SK-N-SH (cell line): ENCODE measurements around the gene SCFD1. TPM values are rescaled to one million over a fixed set of nuclear protein-coding genes. Genes with fewer than 3 reads are reported as not detected.

Experiments used
- CTCF ChIA-PET: fragments of 300-600, 350-600 bp; formaldehyde crosslinking; extraction: SDS; loops from one replicate; lab custom pipeline; 2021; lab: Yijun Ruan, JAX
- POLR2A ChIA-PET: fragments of 350-600 bp; sonication (Branson Sonifier 250); formaldehyde crosslinking; extraction: SDS; loops from one replicate; lab custom pipeline; 2020; ENCODE audit warnings: antibody characterized with exemption, inconsistent platforms; lab: Yijun Ruan, JAX
- DNase-seq: peaks from one replicate; pipeline ENCODE4 v3.0.0; 2012
- H2AFZ ChIP-seq: fragments of 200-600 bp; sonication (generic); 2 replicates; pipeline ENCODE4 v1.8.1; 2016; ENCODE audit warnings: antibody characterized with exemption, mild to moderate bottlenecking, low read depth
- H3F3A ChIP-seq: fragments of 200-600 bp; sonication (generic); replicated peaks from 2 replicates; pipeline ENCODE3; 2016; ENCODE audit warnings: antibody characterized with exemption, mild to moderate bottlenecking; ENCODE audit not compliant: insufficient read depth
- H3K27ac ChIP-seq, 2 experiments: fragments of 200-500 bp in 1 of 2; fragments of 200-600 bp in 1 of 2; sonication (Bioruptor generic) in 1 of 2; sonication (generic), shearing (Covaris generic) in 1 of 2; 2 replicates each; pipeline versions ENCODE4 v1.5.1 to v1.6.1; 2014 to 2016; ENCODE audit warnings: low read depth in 2 of 2, inconsistent platforms in 1 of 2, low read length in 1 of 2, mild to moderate bottlenecking in 1 of 2, mixed read lengths in 1 of 2
- H3K27me3 ChIP-seq: fragments of 200-600 bp; sonication (generic), shearing (Covaris generic); 2 replicates; pipeline ENCODE4 v1.6.1; 2016; ENCODE audit warnings: mixed run types; ENCODE audit not compliant: insufficient read depth
- H3K36me3 ChIP-seq, 2 experiments: fragments of 200-500 bp in 1 of 2; fragments of 200-600 bp in 1 of 2; sonication (Bioruptor generic) in 1 of 2; sonication (generic) in 1 of 2; replicated peaks in 1 of 2; 2 replicates each; pipeline versions ENCODE3 to v1.5.1; 2014 to 2016; ENCODE audit warnings: low read length in 1 of 2, mild to moderate bottlenecking in 1 of 2; ENCODE audit not compliant: insufficient read depth in 2 of 2, control insufficient read depth in 1 of 2
- H3K4me1 ChIP-seq, 2 experiments: fragments of 200-500 bp in 1 of 2; fragments of 200-600 bp in 1 of 2; sonication (Bioruptor generic) in 1 of 2; sonication (generic), shearing (Covaris generic) in 1 of 2; 2 replicates each; pipeline versions ENCODE4 v1.5.1 to v1.6.1; 2014 to 2016; ENCODE audit warnings: low read depth in 1 of 2, low read length in 1 of 2, mixed run types in 1 of 2; ENCODE audit not compliant: insufficient read depth in 2 of 2, control insufficient read depth in 1 of 2
- H3K4me2 ChIP-seq: fragments of 200-600 bp; sonication (generic), shearing (Covaris generic); 2 replicates; pipeline ENCODE4 v1.6.1; 2017; ENCODE audit warnings: mixed run types
- H3K4me3 ChIP-seq, 2 experiments: fragments of 200-500 bp in 1 of 2; fragments of 200-600 bp in 1 of 2; sonication (Bioruptor generic) in 1 of 2; sonication (generic), shearing (Covaris generic) in 1 of 2; 2 replicates each; pipeline versions ENCODE4 v1.5.1 to v1.8.1; 2014 to 2016; ENCODE audit warnings: low read depth in 2 of 2, inconsistent platforms in 1 of 2, low read length in 1 of 2, mild to moderate bottlenecking in 1 of 2, mixed read lengths in 1 of 2, moderate library complexity in 1 of 2
- H3K79me2 ChIP-seq: fragments of 200-600 bp; sonication (generic); 2 replicates; pipeline ENCODE4 v1.8.1; 2017; ENCODE audit warnings: mild to moderate bottlenecking; ENCODE audit not compliant: insufficient read depth
- H3K9ac ChIP-seq: fragments of 200-600 bp; sonication (generic); 2 replicates; pipeline ENCODE4 v1.6.1; 2017; ENCODE audit warnings: mixed run types
- H3K9me2 ChIP-seq: fragments of 200-600 bp; sonication (generic); 2 replicates; pipeline ENCODE4 v1.6.1; 2017; ENCODE audit warnings: mixed run types
- H3K9me3 ChIP-seq: fragments of 200-600 bp; sonication (generic); 2 replicates; pipeline ENCODE4 v1.6.1; 2017; ENCODE audit warnings: mixed run types, mild to moderate bottlenecking, moderate library complexity
- H4K20me1 ChIP-seq: fragments of 200-600 bp; sonication (generic); 2 replicates; pipeline ENCODE4 v1.6.1; 2017; ENCODE audit warnings: mild to moderate bottlenecking, mixed run types; ENCODE audit not compliant: insufficient read depth
- CHD2 ChIP-seq: fragments of 150-350 bp; IDR thresholded peaks from 2 replicates; pipeline ENCODE4 v1.6.1; 2018; ENCODE audit warnings: low read length; ENCODE audit not compliant: partially characterized antibody
- ELF1 ChIP-seq: IDR thresholded peaks from 2 replicates; pipeline ENCODE4 v1.4.0; 2012
- EP300 ChIP-seq, 2 experiments: IDR thresholded peaks; 2 replicates each; pipeline versions ENCODE4 v1.4.0 to v1.6.1; 2012; ENCODE audit warnings: borderline replicate concordance in 1 of 2, low read depth in 1 of 2, low read length in 1 of 2
- FOSL2 ChIP-seq: IDR thresholded peaks from 2 replicates; pipeline ENCODE4 v1.4.0; 2012; ENCODE audit warnings: low read depth, mild to moderate bottlenecking, moderate library complexity, borderline replicate concordance
- FOXJ3 ChIP-seq: sonication (generic); formaldehyde crosslinking; IDR thresholded peaks from 2 replicates; pipeline ENCODE4 v1.5.1; 2020; ENCODE audit warnings: mild to moderate bottlenecking, missing genetic modification reagents
- FOXM1 ChIP-seq: IDR thresholded peaks from 2 replicates; pipeline ENCODE4 v1.4.0; 2012; ENCODE audit warnings: low read depth, mild to moderate bottlenecking
- NRF1 ChIP-seq: IDR thresholded peaks from 2 replicates; pipeline ENCODE4 v1.6.1; 2012; ENCODE audit warnings: low read depth, mild to moderate bottlenecking, low read length
- POLR2AphosphoS5 ChIP-seq: IDR thresholded peaks from 2 replicates; pipeline ENCODE4 v1.6.1; 2012; ENCODE audit warnings: low read depth, low read length
- RAD21 ChIP-seq: IDR thresholded peaks from 2 replicates; pipeline ENCODE4 v1.6.1; 2012; ENCODE audit warnings: mild to moderate bottlenecking, low read length
- RCOR1 ChIP-seq: fragments of 150-350 bp; IDR thresholded peaks from 2 replicates; pipeline ENCODE4 v1.6.1; 2017; ENCODE audit warnings: antibody characterized with exemption, low read length
- RXRA ChIP-seq: IDR thresholded peaks from 2 replicates; pipeline ENCODE4 v1.4.0; 2012; ENCODE audit warnings: low read depth, mild to moderate bottlenecking, borderline replicate concordance
- SIN3A ChIP-seq: IDR thresholded peaks from 2 replicates; pipeline ENCODE4 v1.6.1; 2012; ENCODE audit warnings: low read depth, mild to moderate bottlenecking, low read length, moderate library complexity, borderline replicate concordance
- SMC3 ChIP-seq: IDR thresholded peaks from 2 replicates; pipeline ENCODE4 v1.6.1; 2012; ENCODE audit warnings: low read depth, low read length, improper control_type of control experiment
- TAF1 ChIP-seq: IDR thresholded peaks from 2 replicates; pipeline ENCODE4 v1.6.1; 2012; ENCODE audit warnings: low read depth, mild to moderate bottlenecking, low read length, moderate library complexity, borderline replicate concordance
- TCF12 ChIP-seq: IDR thresholded peaks from 2 replicates; pipeline ENCODE4 v1.4.0; 2012
- TEAD4 ChIP-seq: IDR thresholded peaks from 2 replicates; pipeline ENCODE4 v1.4.0; 2012; ENCODE audit warnings: mild to moderate bottlenecking, borderline replicate concordance; ENCODE audit not compliant: insufficient read depth
- YY1 ChIP-seq: IDR thresholded peaks from 2 replicates; pipeline ENCODE4 v1.4.0; 2012; ENCODE audit warnings: low read depth, mild to moderate bottlenecking
- WGBS: methylation state at CpG from one replicate; pipeline ENCODE4 v1.1.6; 2017; ENCODE audit warnings: low lambda C conversion rate; 5-methylcytosine and 5-hydroxymethylcytosine counted together
- polyA plus RNA-seq, 3 experiments: library from polyadenylated mRNA; depleted of rRNA; stranded (reverse); fragments of >200 nt; gene quantifications; 2 replicates each; pipeline ENCODE4 v1.2.3, GENCODE V29; 2012
- TF ChIP-seq, protein P1 (sequence below): fragments of 200-600 bp; sonication (generic); IDR thresholded peaks from 2 replicates; pipeline ENCODE4 v1.6.1; 2017; ENCODE audit warnings: antibody characterized with exemption, mild to moderate bottlenecking, moderate library complexity
- TF ChIP-seq, protein P2 (sequence below): fragments of 150-350 bp; IDR thresholded peaks from 2 replicates; pipeline ENCODE4 v1.6.1; 2016; ENCODE audit warnings: mild to moderate bottlenecking, low read depth, low read length
- TF ChIP-seq, protein P3 (sequence below): fragments of 150-350 bp; IDR thresholded peaks from 2 replicates; pipeline ENCODE4 v1.6.1; 2017; ENCODE audit warnings: antibody characterized with exemption, low read length, low read depth, borderline replicate concordance

Gene SCFD1
- polyA plus RNA-seq, 1 of the 3 experiments (the other 2 are of a cell fraction): 31.4 TPM

DNA sequence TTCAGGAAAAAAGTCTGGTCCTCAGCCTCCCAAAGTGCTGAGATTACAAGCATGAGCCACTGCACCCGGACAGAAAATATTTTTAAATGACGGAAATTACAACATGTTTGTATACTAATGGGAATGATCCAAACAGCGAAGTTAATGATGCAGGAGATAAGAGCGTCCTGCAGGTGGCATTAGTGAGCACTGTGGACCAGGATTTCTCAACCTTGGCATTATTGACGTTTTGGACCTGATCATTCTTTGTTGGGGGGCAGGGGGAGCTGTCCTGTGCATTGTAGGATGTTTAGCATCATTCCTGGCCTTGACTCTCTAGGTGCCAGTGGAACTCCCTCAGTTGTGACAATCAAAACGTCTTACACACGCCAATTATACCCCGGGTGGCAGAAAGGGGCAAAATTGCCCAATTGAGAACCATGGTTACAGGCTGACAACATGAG, 34.1 kb downstream of the SCFD1 start:
- no peaks in the 10 kb centered on the region for H4K20me1 ChIP-seq
- CTCF ChIA-PET: interaction anchor here (0.6 to 1.2 kb wide), 10 partner anchors 10 to 1769 kb away, joined by 3 to 7 read pairs (median 3); partner anchors contain the start of gene SCFD1
- H3K79me2 ChIP-seq: no peaks in the 10 kb centered on the region
- H3K4me1 ChIP-seq: no peaks in the 10 kb centered on the region
- peaks cover 77 to 81% of the 10 kb centered on the region in 2 experiments for H3K36me3 ChIP-seq
- peak; percentile 18 for DNase-seq
- no peaks in the 10 kb centered on the region for H3K9me2 ChIP-seq
- TF ChIP-seq, protein P1, sequence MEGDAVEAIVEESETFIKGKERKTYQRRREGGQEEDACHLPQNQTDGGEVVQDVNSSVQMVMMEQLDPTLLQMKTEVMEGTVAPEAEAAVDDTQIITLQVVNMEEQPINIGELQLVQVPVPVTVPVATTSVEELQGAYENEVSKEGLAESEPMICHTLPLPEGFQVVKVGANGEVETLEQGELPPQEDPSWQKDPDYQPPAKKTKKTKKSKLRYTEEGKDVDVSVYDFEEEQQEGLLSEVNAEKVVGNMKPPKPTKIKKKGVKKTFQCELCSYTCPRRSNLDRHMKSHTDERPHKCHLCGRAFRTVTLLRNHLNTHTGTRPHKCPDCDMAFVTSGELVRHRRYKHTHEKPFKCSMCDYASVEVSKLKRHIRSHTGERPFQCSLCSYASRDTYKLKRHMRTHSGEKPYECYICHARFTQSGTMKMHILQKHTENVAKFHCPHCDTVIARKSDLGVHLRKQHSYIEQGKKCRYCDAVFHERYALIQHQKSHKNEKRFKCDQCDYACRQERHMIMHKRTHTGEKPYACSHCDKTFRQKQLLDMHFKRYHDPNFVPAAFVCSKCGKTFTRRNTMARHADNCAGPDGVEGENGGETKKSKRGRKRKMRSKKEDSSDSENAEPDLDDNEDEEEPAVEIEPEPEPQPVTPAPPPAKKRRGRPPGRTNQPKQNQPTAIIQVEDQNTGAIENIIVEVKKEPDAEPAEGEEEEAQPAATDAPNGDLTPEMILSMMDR: peak; percentile 70
- no peak for TF ChIP-seq TCF12
- no peak for TF ChIP-seq FOXM1
- peak; percentile 44 for TF ChIP-seq RAD21
- TF ChIP-seq SMC3: peak; percentile 29
- TF ChIP-seq FOSL2: no peak
- no peak for TF ChIP-seq RCOR1
- no peak for TF ChIP-seq CHD2
- H3K9ac ChIP-seq: no peak overlapping the region
- POLR2A ChIA-PET: no interaction called here
- 70% methylated on average over 8 of the region's 8 CpGs for WGBS
- H3F3A ChIP-seq: peaks cover 10% of the 10 kb centered on the region
- no peak overlapping the region for H3K27ac ChIP-seq
- H3K4me3 ChIP-seq: no peak overlapping the region
- H3K9me3 ChIP-seq: no peaks in the 10 kb centered on the region
- H3K27me3 ChIP-seq: no peaks in the 10 kb centered on the region
- no peak overlapping the region for H2AFZ ChIP-seq
- H3K4me2 ChIP-seq: no peak overlapping the region

DNA sequence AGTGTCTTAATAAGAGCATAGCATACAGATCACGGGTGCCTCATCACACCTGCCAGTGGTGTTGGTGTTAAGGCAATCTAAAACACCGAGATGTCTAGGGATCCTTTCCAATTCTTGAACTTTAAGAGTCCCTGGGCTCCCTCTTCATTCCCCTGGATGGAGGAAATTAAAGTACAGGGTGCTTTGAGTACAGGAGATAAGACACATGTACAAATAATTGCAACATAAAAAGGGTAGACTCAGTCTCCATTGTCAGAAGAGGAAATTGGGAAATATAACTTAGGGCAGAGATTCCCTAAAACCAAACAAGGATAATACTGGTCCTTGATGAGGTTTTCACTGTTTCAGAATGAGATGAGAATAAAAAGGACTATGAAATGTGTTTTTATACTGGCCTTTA, 34.9 kb downstream of the SCFD1 start:
- ChIA-PET POLR2A (no interaction called here), CTCF (interaction anchor here (0.6 to 1.8 kb wide), 17 partner anchors 9 to 1768 kb away, joined by 3 to 7 read pairs (median 3); partner anchors contain the start of gene SCFD1)
- 100% methylated on average over 2 of the region's 2 CpGs for WGBS

More for the DNA sequence above, 34.9 kb downstream of the SCFD1 start:
- Histone ChIP-seq H3K9me2 (no peaks in the 10 kb centered on the region), H3K4me1 (no peaks in the 10 kb centered on the region), H3K27me3 (no peaks in the 10 kb centered on the region), H3K27ac (no peak overlapping the region), H3K4me2 (no peak overlapping the region), H2AFZ (no peak overlapping the region), H4K20me1 (no peaks in the 10 kb centered on the region), H3K9ac (no peak overlapping the region), H3K9me3 (no peaks in the 10 kb centered on the region), H3K4me3 (no peak overlapping the region), H3K36me3 (peaks cover 77 to 80% of the 10 kb centered on the region in 2 experiments), H3F3A (peaks cover 10% of the 10 kb centered on the region), H3K79me2 (no peaks in the 10 kb centered on the region)
- no peak for DNase-seq
- TF ChIP-seq, protein P2, sequence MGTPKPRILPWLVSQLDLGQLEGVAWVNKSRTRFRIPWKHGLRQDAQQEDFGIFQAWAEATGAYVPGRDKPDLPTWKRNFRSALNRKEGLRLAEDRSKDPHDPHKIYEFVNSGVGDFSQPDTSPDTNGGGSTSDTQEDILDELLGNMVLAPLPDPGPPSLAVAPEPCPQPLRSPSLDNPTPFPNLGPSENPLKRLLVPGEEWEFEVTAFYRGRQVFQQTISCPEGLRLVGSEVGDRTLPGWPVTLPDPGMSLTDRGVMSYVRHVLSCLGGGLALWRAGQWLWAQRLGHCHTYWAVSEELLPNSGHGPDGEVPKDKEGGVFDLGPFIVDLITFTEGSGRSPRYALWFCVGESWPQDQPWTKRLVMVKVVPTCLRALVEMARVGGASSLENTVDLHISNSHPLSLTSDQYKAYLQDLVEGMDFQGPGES: no peak
- TF ChIP-seq NRF1 (no peak), POLR2AphosphoS5 (no peak), FOXM1 (no peak), TAF1 (no peak), RAD21 (no peak), SMC3 (no peak), EP300 (IDR thresholded peaks at IDR 0.05; ENCODE audit: borderline replicate concordance in 1 of 2, low read depth in 1 of 2, low read length in 1 of 2) (no peak), FOXJ3 (CRISPR knock-in tag) (no peak), YY1 (no peak), RXRA (no peak), CHD2 (no peak), SIN3A (no peak), TEAD4 (no peak), TCF12 (no peak), ELF1 (no peak), FOSL2 (no peak), RCOR1 (no peak)
- TF ChIP-seq, protein P1: no peak
- TF ChIP-seq, protein P3, sequence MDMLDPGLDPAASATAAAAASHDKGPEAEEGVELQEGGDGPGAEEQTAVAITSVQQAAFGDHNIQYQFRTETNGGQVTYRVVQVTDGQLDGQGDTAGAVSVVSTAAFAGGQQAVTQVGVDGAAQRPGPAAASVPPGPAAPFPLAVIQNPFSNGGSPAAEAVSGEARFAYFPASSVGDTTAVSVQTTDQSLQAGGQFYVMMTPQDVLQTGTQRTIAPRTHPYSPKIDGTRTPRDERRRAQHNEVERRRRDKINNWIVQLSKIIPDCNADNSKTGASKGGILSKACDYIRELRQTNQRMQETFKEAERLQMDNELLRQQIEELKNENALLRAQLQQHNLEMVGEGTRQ: no peak
